H54 (cell line): ENCODE data around the gene ATP5F1D.
"Not testable (repeated sequence)": the region's sequence is repeated elsewhere in the genome, so short reads cannot be mapped to it uniquely, and the experiment has no call there.

Experiments
- DNase-seq: peaks from one replicate; pipeline ENCODE4 v3.0.0; 2011; ENCODE audit warnings: low spot score, mixed read lengths; ENCODE audit not compliant: insufficient read length
- FAIRE-seq: peaks from 3 replicates; lab custom pipeline; 2011; peaks lifted over from hg19 to GRCh38; lab: Jason Lieb, UNC
- POLR2A ChIP-seq: IDR thresholded peaks from 2 replicates; pipeline ENCODE4 v1.6.1; 2011; ENCODE audit warnings: low read depth, mild to moderate bottlenecking, low read length

The ATP5F1D gene

DNA sequence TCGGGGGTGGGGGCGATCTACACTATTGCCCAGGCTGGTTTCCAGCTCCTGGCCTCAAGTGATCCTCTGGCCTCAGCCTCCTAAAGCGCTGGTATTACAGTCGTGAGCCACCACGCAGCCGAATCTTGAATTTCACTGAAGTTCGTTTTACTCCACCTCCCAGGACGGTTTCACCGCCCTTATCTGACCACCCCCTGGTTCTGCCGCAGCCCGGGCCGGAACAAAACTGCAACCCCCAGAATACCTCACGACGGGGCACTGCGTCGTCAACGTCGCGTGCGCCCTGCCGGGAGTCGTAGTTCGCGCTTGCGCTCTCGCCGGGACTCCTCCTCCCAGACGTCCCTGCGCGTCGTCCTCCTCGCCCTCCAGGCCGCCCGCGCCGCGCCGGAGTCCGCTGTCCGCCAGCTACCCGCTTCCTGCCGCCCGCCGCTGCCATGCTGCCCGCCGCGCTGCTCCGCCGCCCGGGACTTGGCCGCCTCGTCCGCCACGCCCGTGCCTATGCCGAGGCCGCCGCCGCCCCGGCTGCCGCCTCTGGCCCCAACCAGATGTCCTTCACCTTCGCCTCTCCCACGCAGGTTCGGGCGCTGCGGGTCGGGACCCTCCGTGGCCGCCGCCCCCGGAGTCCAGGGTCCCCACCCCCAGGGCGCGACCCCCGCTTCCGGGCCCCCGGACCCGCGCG, at the start of gene ATP5F1D:
ATP5F1D (plus strand) TSS at position 335 of the 679 bp plus-strand sequence; CDS start at position 435, 100 bp downstream.
- peak; percentile 86 for TF ChIP-seq POLR2A
- peak; percentile 98 for DNase-seq
- FAIRE-seq, result peak; percentile 72

DNA sequence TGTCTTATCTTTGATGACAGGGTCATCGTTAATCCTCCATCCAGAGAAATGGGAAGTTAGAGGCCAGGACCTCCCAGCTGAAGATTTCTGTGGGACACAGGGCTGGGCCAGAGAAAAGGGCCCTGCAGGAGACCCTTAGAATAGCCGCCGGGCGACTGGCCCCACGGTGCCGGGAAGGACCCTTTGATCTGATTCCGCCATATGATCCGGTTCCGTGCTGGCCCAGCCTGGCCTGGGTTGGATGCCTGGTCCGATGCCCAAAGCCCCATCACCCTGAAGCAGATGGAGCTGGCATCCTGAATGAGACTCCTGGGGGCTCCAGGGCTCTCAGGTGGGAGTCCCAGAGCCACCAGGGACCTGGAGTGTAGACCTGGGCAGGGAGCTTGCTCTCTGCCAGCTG, 42.0 kb upstream of the ATP5F1D start:
- FAIRE-seq, result no peak
- no peak for TF ChIP-seq POLR2A
- no peak for DNase-seq

DNA sequence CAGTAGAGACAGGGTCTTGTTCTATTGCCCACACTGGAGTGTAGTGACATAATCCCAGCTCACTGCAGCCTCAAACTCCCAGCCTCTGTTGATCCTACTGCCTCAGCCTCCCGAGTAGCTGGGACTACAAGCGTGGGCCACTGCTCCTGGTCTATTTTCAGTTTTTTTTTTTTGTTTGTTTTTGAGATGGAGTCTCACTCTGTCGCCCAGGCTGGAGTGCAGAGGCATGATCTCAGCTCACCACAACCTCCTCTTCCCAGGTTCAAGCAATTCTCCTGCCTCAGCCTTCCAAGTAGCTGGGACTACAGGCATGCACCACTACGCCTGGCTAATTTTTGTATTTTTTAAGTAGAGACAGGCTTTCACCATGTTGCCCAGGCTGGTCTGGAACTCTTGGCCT, 40.9 kb upstream of the ATP5F1D start:
- DNase-seq, FAIRE-seq: not testable (repeated sequence)

DNA sequence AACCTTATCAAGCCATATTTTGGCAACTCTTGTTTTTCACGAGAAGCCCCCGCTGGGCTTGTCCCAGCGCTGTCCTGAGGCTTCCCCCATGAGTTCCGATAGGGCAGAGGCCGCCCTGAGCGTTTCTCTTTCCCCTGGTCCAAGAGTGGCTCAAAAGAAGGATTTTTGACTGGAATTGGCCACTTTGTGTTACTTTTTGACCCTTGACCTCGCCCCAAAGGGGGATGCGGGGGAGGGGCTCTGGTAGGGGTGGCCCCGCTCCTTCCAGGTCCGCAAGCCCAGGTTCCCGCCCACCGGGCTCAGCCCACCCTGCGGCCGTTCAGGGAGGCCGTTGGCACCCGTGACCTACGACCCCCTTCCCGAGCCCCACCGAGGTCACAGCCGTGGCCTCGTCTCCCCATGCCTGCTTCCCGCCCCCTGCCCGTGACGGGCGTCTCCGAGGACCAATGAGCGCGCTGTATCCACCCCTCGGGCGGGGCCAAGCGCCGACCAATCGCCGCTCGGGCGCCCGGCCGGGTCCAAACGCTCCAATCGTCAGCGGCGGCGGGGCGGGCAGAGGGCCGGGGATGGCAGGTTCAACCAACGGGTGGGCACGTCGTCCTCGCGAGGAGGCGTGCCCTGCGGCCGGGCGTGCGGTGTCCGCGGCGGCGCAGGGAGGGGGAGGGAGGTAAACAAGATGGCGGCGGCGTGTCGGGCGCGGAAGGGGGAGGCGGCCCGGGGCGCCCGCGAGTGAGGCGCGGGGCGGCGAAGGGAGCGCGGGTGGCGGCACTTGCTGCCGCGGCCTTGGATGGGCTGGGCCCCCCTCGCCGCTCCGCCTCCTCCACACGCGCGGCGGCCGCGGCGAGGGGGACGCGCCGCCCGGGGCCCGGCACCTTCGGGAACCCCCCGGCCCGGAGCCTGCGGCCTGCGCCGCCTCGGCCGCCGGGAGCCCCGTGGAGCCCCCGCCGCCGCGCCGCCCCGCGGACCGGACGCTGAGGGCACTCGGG, 36.1 kb upstream of the ATP5F1D start, which contains the start of gene STK11:
STK11 (plus strand) TSS at position 665 of the 986 bp plus-strand sequence. CDS start 1,136 bp downstream, outside the sequence.
- peak; percentile 84 for TF ChIP-seq POLR2A
- DNase-seq, result peak; percentile 98
- FAIRE-seq, result no peak

DNA sequence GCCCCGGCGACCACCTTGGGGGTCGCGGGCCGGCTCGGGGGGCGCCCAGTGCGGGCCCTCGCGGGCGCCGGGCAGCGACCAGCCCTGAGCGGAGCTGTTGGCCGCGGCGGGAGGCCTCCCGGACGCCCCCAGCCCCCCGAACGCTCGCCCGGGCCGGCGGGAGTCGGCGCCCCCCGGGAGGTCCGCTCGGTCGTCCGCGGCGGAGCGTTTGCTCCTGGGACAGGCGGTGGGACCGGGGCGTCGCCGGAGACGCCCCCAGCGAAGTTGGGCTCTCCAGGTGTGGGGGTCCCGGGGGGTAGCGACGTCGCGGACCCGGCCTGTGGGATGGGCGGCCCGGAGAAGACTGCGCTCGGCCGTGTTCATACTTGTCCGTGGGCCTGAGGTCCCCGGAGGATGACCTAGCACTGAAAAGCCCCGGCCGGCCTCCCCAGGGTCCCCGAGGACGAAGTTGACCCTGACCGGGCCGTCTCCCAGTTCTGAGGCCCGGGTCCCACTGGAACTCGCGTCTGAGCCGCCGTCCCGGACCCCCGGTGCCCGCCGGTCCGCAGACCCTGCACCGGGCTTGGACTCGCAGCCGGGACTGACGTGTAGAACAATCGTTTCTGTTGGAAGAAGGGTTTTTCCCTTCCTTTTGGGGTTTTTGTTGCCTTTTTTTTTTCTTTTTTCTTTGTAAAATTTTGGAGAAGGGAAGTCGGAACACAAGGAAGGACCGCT, 35.2 kb upstream of the ATP5F1D start:
- no peak for FAIRE-seq
- TF ChIP-seq POLR2A, result no peak
- no peak for DNase-seq

DNA sequence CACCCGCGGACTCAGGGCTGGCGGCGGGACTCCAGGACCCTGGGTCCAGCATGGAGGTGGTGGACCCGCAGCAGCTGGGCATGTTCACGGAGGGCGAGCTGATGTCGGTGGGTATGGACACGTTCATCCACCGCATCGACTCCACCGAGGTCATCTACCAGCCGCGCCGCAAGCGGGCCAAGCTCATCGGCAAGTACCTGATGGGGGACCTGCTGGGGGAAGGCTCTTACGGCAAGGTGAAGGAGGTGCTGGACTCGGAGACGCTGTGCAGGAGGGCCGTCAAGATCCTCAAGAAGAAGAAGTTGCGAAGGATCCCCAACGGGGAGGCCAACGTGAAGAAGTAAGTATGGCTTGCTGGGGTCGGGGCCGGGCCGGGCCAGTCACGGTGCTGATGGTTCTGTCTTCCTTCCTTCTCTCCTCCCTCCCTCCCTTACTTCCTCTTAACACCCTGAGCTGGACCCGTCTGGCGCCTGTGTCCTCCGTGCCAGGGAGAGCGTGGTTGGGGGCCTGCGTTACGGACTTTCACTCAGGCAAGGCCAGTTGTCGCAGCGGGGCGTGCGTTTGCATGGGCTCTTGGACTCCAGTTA, 34.6 kb upstream of the ATP5F1D start:
- FAIRE-seq, result no peak
- no peak for TF ChIP-seq POLR2A
- DNase-seq, result no peak

DNA sequence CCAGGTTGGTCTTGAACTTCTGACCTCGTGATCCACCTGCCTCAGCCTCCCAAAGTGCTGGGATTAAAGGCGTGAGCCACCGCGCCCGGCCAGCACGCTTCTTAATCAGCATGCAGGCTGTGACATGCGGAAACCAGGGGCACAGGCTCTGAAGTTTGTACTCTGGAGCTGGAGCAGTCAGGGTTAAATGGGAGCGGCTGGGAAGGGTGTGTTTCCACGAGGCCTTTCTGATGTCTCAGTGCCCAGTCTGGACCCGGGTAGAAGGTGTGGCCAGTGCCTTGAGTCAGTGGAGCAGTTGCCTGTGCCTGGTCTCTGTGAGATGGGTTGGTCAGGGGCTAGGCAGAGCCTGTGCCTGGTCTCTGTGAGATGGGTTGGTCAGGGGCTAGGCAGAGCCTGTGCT, 32.7 kb upstream of the ATP5F1D start:
- DNase-seq, FAIRE-seq: not testable (repeated sequence)

DNA sequence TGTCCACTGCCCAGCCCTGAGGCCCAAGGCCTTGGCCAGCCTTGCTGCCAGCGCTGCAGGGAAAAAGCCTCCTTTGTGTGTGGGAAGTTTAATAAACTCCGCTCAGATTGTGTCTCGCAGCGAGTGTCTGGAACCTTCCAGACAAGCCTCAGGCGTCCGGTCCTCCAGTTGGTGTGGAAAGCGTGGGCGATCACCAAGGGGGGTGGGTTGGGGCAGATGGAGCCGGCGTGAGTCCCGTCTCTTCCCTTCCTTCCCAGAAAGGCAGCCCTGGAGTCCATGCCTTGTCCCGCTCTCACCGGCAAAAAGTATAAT, 31.4 kb upstream of the ATP5F1D start:
- no peak for DNase-seq
- FAIRE-seq, result no peak
- TF ChIP-seq POLR2A, result no peak

DNA sequence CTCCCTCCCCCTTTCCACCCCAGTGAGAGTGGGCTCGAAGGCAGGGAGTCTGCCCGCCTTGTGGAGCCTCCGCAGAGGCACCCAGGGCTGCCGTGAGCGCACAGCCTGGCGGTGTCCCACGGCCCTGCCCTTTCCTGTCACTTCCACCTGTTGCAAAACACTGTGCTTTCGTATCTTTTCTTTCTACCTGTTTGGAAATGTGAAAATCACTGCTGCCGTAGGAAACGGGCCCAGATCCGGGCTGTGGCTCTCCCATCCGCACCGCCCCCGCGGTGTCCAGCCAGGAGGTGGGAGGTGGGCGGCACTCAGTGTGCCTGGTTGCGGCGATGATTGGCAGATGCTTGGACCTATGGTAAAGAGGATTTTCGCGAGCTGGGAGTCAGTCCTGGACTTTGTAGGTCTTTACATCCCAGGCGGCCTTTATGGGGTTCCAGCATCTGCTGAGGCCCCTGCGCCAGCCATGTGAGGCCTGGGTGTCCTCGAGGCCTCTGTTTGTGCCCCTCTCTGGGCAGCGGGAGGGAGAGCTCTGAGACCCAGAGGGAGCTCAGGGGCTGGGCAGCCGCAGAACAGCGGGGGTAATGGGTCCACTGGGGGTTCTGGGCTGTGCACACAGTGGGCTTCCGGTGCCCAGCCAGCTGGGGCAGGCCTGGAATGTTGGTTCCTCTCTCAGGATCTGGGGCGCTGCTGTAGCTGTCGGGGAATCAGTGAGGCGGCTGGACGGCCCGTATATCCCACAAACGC, 29.9 kb upstream of the ATP5F1D start:
- no peak for FAIRE-seq
- no peak for TF ChIP-seq POLR2A
- DNase-seq, result no peak

DNA sequence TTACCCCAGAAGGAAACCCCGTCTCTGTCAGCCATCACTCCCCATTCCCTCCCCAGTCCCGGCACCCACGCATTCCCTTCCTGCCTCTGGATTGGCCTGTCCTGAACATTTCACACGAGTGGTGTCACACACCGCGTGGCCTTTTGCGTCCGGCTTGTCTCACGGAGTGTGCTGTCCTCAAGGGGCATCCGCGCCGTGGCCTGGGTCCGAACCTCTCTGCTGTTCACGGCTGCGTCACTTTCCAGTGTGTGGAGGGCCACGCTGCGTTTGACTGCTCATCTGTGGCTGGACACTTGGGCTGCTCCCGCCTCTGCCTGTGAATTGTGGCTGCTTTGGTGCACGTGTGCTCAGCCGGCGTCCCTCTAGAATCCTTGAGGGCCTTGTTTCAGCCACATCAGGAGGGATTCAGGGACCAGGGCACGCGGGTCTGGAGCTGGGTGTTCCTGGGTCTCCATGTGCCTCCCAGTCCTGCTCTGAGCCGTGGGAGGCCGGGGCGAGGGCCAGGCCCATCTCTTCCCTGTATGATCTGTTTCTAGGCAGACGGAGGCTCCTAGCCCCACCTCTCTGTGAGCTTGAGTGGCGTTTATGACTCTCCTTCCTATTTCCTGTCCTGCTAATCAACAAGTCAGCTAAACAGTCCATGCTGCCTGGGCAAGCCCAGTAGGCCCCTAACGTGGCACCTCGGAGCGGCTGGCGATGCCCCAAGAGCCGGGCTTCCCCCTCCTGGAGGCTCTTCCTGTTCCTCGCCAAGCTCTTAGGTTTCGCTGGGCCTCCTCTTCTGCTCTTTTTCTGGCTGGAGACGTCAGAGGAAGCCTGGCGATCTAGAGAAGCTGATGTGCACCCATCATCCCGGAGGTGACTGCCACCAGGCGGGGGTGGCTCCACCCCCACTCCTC, 27.9 kb upstream of the ATP5F1D start:
- TF ChIP-seq POLR2A, result no peak
- FAIRE-seq (no peak), DNase-seq (no peak)

DNA sequence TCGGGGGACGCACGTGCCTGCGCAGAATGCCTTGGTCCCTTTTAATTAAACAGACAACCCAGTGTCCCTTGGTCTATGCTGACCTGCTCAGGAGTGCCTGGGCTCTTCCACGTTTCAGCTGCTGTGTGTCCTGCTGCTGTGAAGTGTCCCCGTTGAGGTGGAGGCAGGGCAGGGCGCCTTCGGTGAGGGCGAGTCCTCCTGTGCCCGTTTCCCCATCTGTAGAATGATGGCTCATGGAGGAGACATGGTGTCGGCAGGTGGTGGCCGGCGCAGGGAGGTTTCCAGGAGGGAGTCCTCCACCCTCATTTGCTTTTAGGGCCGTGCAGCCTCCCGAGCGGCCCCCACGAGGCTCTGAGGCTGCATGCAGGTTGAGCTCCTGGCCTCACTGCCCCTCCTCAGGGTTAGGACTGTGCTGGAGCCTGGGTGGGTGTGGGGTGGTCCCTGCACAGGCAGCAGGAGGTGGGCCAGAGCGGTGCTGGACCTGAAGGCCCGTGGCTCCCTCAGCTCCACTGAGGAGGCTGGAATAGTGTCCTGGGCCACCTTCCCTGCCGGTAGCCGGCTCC, 27.2 kb upstream of the ATP5F1D start:
- no peak for FAIRE-seq
- no peak for TF ChIP-seq POLR2A
- no peak for DNase-seq
